Smooth muscle cell of the coronary artery (primary cell): ENCODE measurements around the gene CTNS. TPM values are rescaled to one million over a fixed set of nuclear protein-coding genes. Genes with fewer than 3 reads are reported as not detected.

ENCODE experiments used
- total RNA-seq: library from RNA; depleted of rRNA; stranded (reverse); fragments of >200 nt; gene quantifications from 2 replicates; pipeline ENCODE4 v1.2.3, GENCODE V29; 2014; ENCODE audit warnings: low replicate concordance

Gene CTNS
- total RNA-seq = 14.7 and 18.4 TPM in 2 replicates

DNA sequence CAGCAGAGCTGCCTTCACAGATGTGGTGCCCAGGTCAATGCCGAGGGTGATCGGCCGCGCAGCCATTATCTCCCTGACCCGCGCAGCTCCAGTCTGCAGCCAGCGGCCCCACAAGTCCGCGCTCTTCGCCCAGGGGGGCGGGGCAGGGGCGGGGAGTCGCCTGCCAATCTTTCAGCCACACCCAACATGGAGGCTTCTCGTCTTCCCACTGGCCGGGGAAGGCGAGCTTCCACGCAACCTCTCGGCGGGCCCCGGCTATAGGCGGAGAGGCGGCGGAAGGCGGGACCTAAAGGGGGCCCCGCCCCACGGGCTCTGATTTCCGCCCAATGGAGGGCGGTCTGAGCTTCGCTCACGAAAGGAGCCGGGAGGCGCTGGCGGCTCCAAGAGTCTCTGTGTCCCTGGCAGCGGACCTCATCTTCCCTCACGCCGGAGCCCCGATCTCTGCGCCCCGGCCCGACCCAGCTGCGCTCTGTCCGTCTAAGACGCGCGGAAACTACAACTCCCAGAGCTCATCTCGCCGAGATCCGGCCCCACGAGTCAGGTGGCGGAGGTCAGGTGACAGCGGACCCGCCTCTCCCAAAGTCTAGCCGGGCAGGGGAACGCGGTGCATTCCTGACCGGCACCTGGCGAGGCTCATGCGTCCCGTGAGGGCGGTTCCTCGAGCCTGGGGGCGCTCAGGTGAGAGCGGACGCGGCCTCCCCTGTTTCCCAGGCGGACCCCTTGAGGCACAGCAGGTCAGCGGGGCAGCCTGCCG, at the start of gene CTNS, which contains the start of gene SHPK:
Gene CTNS, plus strand, starts transcription at position 607 of the 754 bp plus-strand sequence. CDS start 3,447 bp downstream, outside the sequence.
Gene SHPK, minus strand, starts transcription at position 97 of the 754 bp plus-strand sequence. Its CDS starts 31 bp downstream, at position 66.

GRCh38 chr17:3668279-3669084, 31.9 kb downstream of the CTNS start, which contains the start of the genes EMC6 and TAX1BP3:
Gene EMC6, plus strand, starts transcription at chr17:3668812. Its CDS starts 335 bp downstream, at chr17:3669147.
Gene TAX1BP3, minus strand, starts transcription at chr17:3668578. Its CDS starts 52 bp downstream, at chr17:3668526.

GRCh38 chr17:3695723-3696411, 59.3 kb downstream of the CTNS start, which contains the start of gene P2RX5:
Gene P2RX5, minus strand, starts transcription at chr17:3696155. Its CDS starts 150 bp downstream, at chr17:3696005.

Other genes with a start within 250 kb of the CTNS start
- not detected in 2 replicates for gene OR1E1, start 238.3 kb upstream of the CTNS start, total RNA-seq
- not detected in 2 replicates for gene OR3A3, start 225.4 kb upstream of the CTNS start, total RNA-seq
- gene OR1E2, start 202.9 kb upstream of the CTNS start, total RNA-seq = not detected in 2 replicates
- not detected in 2 replicates for gene SPATA22, start 164.9 kb upstream of the CTNS start, total RNA-seq
- 2.9 TPM in 1 of 2 replicates, not detected in the other for gene ASPA, start 160.8 kb upstream of the CTNS start, total RNA-seq
- gene TRPV3, start 78.9 kb upstream of the CTNS start, total RNA-seq = 0.23 and 1.8 TPM in 2 replicates
- gene TRPV1, start 27.3 kb upstream of the CTNS start, total RNA-seq = 0.60 and 1.8 TPM in 2 replicates
- gene SHPK, start 510 bp upstream of the CTNS start, total RNA-seq = 10.4 and 11.6 TPM in 2 replicates
- 81.9 and 210 TPM in 2 replicates for gene TAX1BP3, start 31.8 kb downstream of the CTNS start, total RNA-seq
- gene EMC6, start 32.1 kb downstream of the CTNS start, total RNA-seq = 4.9 and 18.9 TPM in 2 replicates
- 0.38 TPM in 1 of 2 replicates, not detected in the other for gene P2RX5, start 59.4 kb downstream of the CTNS start, total RNA-seq
- gene HASPIN, start 87.1 kb downstream of the CTNS start, total RNA-seq = 0.23 and 1.8 TPM in 2 replicates
- 15.4 and 23.8 TPM in 2 replicates for gene ITGAE, start 164.4 kb downstream of the CTNS start, total RNA-seq
- gene NCBP3, start 209.5 kb downstream of the CTNS start, total RNA-seq = 10.5 and 15.7 TPM in 2 replicates